Activated CD8-positive, alpha-beta memory T cell treated with anti-CD3 and anti-CD28 coated beads, Interleukin-2, amount 50 U/mL, for 1 hour (primary cell): ENCODE results near the gene ZZZ3.
"Not testable (repeated sequence)": the region's sequence is repeated elsewhere in the genome, so short reads cannot be mapped to it uniquely, and the experiment has no call there.

Experiments
- DNase-seq: peaks from one replicate; pipeline ENCODE4 v3.0.0-alpha.2; 2020; ENCODE audit errors: extremely low read depth

The ZZZ3 gene

DNA sequence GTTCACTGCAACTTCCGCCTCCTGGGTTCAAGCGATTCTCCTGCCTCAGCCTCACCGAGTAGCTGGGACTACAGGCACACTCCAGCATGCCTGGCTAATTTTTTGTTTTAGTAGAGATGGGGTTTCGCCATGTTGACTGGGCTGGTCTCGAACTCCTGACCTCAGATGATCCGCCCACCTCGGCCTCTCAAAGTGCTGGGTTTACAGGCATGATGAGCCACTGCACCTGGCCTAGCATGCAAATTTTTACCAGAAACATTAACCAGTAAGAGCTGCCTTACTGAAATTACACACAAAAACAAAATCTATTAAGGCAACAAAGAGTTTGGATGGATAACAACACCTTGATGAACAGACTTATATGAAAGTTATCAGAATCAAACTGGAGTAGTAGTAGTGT lies 12.1 kb downstream of the ZZZ3 start:
- DNase-seq, result no peak

DNA sequence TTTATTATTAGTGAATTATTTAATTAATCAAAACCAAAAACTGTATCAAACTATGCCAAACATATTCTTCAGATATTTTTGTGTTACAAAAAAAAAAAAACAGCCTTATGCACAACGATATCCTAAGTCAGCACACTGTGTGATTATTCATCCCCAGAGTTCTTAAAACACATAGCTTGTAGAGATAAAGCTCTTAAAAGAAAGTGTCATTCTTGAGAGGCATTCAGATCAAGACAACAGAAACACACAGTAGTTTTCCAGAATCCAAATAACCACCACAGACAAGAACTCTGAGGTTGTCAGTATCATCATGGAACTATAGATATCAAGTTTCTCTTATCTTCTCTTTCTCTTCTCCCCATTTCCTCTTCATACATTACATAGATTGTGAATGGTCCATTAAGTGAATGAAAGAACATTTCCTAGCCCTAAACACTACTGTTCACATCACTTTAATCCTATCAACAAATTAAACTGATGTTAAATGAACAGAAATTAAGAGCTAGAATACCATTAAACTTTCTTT lies 13.5 kb downstream of the ZZZ3 start:
- no peak for DNase-seq

DNA sequence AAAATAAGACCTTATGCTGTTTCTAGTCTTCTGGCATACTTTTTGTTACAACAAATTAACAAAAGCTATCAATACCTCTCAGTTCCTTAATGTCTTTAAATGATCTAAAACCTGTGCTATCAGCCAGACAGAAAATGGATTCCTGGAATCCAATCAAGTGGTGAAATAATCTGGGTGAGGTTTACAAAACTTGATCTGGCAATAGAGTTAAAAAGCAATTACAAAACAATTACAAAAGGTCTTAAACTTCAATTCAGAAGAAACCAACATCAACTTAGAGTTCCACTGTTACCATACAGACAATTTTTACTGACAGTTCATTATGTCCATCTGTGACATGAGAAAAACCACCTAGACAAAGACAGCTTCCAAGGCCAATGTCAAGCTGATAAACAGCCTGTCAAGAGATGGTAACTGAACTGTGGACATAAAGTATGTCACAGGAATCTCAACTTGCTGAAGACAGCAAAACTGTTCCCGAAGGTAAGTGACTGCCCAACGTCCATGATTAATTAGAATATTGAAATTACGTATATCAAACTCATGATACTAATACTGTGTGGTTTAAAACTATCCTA lies 17.4 kb downstream of the ZZZ3 start:
- no peak for DNase-seq

DNA sequence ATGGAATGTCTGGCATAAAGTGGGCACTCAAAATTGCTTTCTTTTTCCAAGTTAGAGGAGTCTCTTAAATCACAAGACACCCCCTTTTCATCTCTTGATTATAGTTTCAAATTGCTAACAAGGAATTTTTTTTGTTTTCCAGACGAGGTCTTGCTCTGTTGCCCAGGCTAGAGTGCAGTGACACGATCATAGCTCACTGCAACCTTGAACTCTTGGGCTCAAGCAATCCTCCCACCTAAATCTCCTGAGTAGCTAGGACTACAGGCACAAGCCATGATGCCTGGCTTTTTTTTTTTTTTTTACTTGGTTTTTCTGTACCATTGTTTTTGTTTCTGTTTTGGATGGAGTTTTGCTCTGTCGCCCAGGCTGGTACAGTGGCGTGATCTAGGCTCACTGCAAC lies 20.8 kb downstream of the ZZZ3 start:
- DNase-seq, result no peak

DNA sequence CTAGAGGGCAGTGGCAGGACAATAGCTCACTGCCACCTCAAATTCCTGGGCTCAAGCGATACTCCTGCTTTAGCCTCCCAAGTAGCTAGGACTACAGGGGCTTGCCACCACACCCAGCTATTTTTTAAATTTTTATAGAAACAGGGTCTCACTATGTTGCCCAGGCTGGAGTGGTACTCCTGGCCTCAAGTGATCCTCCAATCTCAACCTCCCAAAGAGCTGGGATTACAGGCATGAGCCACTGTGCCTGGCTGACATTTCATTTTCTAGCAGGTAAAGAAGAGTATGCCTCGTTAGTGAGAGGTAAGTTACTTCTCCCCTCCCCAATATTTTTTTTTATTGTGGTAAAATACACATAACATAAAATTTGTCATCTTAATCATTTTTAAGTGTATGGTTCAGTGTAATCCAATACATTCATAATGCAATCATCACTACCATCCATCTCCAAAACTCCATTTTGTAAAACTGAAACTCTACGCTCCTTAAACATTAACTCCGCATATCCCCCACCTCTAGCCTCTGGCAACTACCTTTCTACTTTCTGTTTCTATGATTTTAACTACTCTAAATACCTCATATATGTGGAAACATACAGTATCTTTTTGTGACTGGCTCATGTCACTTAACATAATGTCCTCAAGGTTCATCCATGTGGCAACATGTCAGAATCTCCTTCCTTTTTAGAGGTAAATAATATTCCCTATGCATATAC lies 22.4 kb downstream of the ZZZ3 start:
- no peak for DNase-seq

DNA sequence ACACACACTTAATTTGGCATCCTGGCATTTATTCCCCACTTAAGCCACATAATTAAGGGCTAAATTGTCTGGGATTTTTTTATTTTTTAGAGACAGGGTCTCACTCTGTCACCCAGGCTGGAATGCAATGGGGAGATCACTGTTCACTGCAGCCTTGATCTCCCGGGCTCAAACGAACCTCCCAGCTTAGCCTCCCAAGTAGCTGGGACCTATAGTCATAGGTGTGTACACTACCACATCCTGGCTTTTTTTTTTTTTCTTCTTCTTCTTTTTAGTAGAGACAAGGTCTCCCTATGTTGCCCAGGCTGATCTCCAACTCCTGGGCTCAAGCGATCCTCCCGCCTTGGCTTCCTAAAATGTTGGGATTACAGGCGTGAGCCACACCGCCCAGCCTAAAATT lies 24.2 kb downstream of the ZZZ3 start:
- no peak for DNase-seq

DNA sequence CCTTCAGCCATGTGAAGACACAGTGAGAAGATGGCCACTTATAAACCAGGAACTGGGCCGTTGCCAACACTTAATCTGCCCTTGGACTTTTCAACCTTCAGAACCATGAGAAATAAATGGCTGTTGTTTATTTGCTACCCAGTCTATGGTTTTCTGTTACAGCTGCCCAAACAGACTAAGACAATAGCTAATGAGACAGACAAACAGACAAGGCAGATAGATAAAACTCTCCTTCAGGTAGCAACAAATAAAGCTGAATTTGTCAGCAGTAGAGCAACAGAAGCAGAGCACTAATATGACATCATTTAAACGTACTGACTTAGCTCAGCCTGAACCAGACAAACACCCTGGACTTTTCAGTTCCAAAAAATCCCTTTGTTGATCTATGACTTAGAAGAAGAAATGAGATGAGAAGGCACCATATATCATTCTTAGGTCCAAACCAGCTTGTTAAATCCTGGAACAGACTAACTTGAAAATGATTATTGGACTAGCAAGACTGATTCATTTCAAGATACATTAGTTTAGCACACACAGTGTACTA lies 27.0 kb downstream of the ZZZ3 start:
- no peak for DNase-seq

DNA sequence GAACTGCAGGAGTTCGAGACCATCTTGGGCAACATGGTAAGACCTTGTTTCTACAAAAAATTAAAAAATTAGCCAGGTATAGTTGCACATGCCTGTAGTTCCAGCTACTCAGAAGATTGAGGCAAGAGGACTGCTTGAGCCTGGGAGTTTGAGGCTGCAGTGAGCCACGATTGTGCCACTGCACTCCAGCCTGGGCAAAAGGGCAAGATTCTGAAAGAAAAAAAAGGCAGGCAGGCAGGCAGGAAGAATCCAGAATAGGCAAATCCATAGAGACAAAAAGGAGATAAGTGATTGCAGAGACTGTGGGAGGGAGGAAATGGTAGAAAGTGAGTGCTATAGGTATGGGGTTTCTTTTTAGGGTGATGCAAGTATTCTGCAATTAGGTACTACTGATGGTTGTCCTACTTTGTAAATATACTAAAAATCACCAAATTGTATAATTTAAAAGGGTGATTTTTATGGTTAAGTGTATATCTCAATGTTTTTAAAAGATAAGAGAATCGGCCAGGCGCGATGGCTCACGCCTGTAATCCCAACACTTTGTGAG lies 29.4 kb downstream of the ZZZ3 start:
- DNase-seq, result no peak

DNA sequence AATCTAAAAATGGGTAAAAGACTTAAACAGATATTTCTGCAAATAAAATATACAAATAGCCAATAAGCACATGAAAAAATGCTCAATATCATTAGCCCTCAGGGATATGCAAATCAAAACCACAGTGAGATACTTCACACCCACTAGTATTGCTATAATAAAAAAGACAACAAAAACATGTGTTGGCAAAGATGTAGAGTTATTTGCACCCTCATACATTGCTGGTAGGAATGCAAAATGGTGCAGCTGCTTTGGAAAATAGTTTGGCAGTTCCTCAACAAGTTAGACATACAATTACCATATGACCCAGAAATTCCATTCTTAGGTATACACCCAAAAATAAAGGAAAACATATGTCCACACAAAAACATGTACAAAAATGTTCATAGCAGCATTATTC lies 30.2 kb downstream of the ZZZ3 start:
- DNase-seq, result no peak

DNA sequence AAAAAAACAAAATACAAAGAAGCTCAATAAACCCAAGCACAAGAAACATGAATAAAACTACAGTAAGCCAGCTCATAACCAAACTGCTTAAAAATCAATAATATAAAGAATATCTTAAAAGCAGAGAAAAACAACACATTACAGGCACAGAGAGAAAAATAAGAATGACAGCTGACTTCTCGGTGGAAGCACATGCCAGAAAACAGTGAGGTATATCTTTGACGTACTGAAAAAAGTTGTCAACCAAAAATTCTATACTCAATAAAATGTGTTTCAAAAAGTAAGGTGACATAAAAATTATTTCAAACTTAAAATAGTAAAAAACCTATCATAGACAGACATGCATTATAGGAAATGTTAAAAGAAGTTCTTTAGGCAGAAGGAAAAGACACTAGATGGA lies 33.3 kb downstream of the ZZZ3 start:
- DNase-seq, result no peak

DNA sequence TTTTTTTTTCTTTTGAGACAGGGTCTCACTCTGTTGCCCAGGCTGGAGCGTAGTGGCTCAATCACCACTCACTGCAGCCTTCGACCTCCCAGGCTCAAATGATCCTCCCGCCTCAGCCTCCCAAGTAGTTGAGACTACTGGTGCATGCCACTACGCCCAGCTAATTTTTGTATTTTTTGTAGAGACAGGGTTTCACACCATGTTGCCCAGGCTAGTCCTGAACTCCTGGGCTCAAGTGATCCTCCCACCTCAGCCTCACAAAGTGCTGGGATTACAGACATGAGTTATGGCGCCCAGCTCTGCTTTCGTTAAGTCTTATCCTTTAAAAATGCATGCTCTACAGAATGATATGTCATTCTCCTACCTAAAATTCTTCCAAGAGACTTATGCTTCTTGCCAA lies 36.2 kb downstream of the ZZZ3 start:
- not testable (repeated sequence) for DNase-seq

DNA sequence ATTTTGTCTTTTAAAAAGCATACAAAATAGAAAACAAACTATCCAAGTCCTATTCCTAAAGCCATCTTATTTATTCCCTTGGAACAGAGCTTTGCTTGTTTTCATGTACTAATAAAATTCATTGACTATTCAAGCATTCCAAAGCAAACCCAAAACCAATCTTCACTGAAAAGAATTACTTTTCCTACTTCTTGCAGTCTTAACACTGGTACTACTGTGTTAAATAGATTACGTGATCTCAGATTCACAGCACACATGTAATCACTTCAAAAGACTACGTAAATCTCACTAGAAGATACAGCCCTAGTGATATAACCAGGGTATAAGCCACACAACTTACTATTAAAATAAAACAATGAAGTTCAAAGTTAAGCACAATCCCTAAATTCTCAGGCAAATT lies 39.0 kb downstream of the ZZZ3 start:
- DNase-seq, result no peak

DNA sequence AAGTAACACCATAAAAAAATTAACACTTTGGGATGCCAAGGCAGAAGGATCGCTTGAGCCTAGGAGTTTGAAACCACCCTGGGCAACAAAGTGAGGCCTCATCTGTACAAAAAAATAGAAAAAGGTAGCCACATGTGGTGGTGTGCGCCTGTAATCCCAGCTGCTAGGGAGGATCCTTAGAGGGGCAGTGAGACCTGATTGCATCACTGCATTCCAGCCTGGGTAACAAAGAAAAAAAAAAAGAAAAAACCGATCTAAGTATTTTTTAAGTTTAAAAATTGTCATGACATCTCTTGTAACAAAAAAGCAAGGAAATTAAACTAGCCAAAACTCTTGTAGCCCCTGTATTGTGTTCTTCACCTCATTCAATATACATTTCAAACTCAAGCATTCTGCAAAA lies 39.5 kb downstream of the ZZZ3 start:
- no peak for DNase-seq

DNA sequence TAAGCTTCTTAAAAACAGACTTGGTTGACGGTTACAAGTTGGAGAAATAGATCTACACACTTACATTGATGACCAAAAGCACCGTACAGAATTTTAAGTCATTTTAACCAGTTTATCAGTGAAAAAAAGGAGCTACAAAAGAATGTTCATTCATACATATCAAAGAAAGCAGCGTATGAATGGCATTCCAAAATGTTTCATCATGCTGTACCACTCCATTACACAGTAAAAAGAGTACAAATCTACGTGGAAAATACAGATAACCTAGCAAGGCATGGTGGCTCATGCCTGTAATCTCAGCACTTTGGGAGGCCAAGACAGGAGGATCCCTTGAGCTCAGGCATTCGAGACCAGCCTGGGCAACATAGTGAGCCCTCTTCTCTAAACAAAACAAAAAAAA lies 40.3 kb downstream of the ZZZ3 start:
- no peak for DNase-seq

DNA sequence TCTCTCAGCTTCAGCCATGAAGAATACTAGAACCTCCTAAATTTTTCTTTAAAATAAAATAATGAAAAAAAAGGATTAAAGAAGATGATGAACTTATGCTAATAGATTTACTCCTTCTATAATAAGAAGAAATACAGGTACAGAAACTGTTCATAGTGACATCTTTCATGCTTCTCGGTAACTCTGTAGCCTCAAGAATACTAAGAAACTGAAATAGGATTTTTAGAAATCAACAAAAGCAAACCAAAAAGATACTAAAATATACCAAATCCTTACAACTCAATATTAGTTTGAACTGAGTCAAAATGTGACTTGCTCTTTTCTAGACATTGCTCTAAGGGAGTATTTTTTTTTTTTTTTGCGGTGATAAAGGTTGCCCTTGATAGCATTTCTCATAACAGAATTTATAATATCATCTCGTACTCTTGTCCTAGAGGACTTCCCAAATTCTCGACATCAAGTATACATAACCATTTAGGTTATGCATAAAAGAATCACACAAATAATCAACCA lies 42.8 kb downstream of the ZZZ3 start:
- no peak for DNase-seq

DNA sequence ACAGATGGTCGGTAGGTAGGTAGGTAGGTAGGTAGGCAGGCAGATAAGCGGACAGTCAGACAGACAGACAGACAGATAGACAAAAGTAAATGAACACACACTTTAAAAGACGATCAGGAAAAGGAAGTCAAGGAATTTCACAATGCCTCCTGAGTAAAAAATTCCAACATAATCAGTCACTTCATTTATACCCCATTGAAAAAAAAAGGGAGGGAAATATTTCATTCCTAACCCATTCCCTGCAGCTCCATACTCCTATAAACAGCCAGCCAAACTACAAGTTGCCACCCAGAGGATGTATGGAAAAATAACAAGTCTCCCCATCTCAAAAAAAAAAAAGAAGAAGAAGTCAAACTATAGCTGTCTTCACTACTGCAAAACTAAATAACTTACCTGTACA lies 43.4 kb downstream of the ZZZ3 start:
- DNase-seq, result no peak

DNA sequence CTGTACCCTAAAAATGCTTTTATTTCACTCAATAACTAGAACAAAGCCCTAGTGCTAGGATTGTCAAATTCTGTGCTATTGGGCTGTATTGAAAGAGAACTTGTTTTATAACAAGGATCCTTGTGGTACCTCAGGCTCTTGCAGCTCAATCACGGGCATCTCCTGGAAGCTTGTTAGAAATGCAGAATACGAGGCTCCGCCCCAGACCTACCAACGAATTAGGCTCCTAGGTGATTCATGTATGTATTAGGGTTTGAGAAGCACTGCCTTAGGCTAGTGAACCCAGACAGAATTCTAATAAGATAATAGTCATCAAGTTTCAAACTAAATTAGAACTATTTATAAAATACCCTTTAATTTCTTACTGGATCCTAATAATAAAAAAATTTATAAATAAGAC lies 45.6 kb downstream of the ZZZ3 start:
- no peak for DNase-seq
